Measurements from ENCODE around the gene PLCG1.

DNA sequence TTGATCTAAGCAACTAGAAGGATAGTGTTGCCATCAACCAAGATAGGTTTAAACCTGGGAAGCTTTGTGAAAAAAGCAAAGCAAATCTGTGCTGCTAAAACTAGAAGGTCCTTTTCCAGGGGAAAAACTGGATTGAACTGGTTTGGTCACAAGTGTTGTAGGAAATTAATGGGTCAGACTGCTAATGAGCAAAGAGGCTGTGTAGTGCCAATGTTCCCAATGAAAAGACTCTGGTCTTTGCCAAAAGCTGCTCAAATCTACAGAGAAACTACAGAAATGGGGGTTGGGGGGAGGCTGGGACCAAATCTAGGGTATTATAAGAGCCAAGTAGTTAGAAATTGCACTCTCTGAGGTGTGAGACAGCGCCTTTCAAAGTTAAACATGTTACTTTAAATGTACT lies 85.0 kb downstream of the PLCG1 start:
- TF ChIP-seq CTCF (IDR thresholded peaks at IDR 0.05; ENCODE audit: low read depth, low read length, poor library complexity, severe bottlenecking) = no peak
- TF ChIP-seq EZH2phosphoT487 (IDR thresholded peaks at IDR 0.05; ENCODE audit: borderline replicate concordance, low read length) = no peak

Data from DOHH2 (cell line).